ENCODE results near the gene GAA. TPM values are rescaled to one million over a fixed set of nuclear protein-coding genes. Genes with fewer than 3 reads are reported as not detected.
A peak's percentile ranks its signal among the peaks of the same experiment; 100 is the strongest.

Gene GAA
- total RNA-seq, 1 experiment from 2014 or later: 30.3 TPM

- peak; percentile 34 for DNase-seq
- Histone ChIP-seq H3K9me3 (ENCODE audit: control insufficient read depth, low read depth, low read length) (no peaks in the 10 kb centered on the region), H3K23ac (ENCODE audit: insufficient read length, low read depth, low read length) (no peak overlapping the region), H3K4me2 (ENCODE audit: insufficient read depth, insufficient read length, low read length) (no peak overlapping the region), H3K27ac (ENCODE audit: insufficient read length, low read depth, low read length) (no peak overlapping the region), H3T11ph (ENCODE audit: low read length) (no peak overlapping the region), H3K4ac (ENCODE audit: low read depth, low read length) (no peak overlapping the region), H4K8ac (replicated peaks; ENCODE audit: insufficient read length, low read depth, low read length) (no peak overlapping the region), H2BK5ac (ENCODE audit: insufficient read length, low read length) (no peak overlapping the region), H2AFZ (ENCODE audit: low read length) (no peak overlapping the region), H3K27me3 (ENCODE audit: insufficient read depth, low read length) (no peaks in the 10 kb centered on the region; the same call in 1 of the 2 replicates), H3K23me2 (ENCODE audit: insufficient read length, low read depth, low read length, poor library complexity, severe bottlenecking) (no peaks in the 10 kb centered on the region), H3K4me1 (ENCODE audit: insufficient read depth, low read length) (no peaks in the 10 kb centered on the region), H4K91ac (ENCODE audit: insufficient read length, low read depth, low read length) (no peak overlapping the region), H3K79me1 (ENCODE audit: insufficient read depth, low read depth, low read length, poor library complexity, severe bottlenecking) (no peaks in the 10 kb centered on the region), H2BK20ac (ENCODE audit: low read depth, low read length, poor library complexity, severe bottlenecking) (no peak overlapping the region), H4K20me1 (ENCODE audit: control insufficient read depth, insufficient read depth, insufficient read length) (no peaks in the 10 kb centered on the region), H3K56ac (ENCODE audit: insufficient read length, low read depth, low read length) (no peak overlapping the region), H2AK5ac (ENCODE audit: insufficient read length, low read length) (no peak overlapping the region), H4K5ac (ENCODE audit: insufficient read length, low read depth, low read length) (no peak overlapping the region), H3K18ac (ENCODE audit: insufficient read length, low read depth, low read length) (no peak overlapping the region), H3K9ac (ENCODE audit: extremely low read depth, insufficient read length, low read length) (no peak overlapping the region), H2BK12ac (ENCODE audit: insufficient read length, low read depth, low read length) (no peak overlapping the region), H2BK15ac (ENCODE audit: low read depth, low read length) (no peak overlapping the region), H3K79me2 (ENCODE audit: insufficient read depth, low read length) (no peaks in the 10 kb centered on the region), H2BK120ac (ENCODE audit: low read depth, low read length, poor library complexity, severe bottlenecking) (no peak overlapping the region), H3K14ac (ENCODE audit: insufficient read depth, low read length) (no peak overlapping the region; the same call in 1 of the 2 replicates)
- no CpG with 5 or more reads among the region's 37 CpGs for WGBS (ENCODE audit: extremely low coverage, insufficient read length, low lambda C conversion rate)
- no peak for TF ChIP-seq CTCF (conservative IDR thresholded peaks at IDR 0.05)
- H3K27ac Mint-ChIP-seq: peak overlapping the region in 1 of 3 experiments; percentile 50; a peak in 3 of 7 replicates
- H3K27me3 Mint-ChIP-seq (ENCODE audit: low read depth): peaks cover 8% of the 10 kb centered on the region
- H3K9me3 Mint-ChIP-seq: no peaks in the 10 kb centered on the region; a peak in 1 of 5 replicates
- H3K4me3 Mint-ChIP-seq: no peak overlapping the region
- H3K36me3 Mint-ChIP-seq (ENCODE audit: insufficient read depth in 1 of 3, low read depth in 3 of 3): peaks cover 0 to 4% (median 0%) of the 10 kb centered on the region in 3 experiments; a peak in 2 of 7 replicates
- peaks cover 3 to 4% of the 10 kb centered on the region in 2 experiments; a peak in 2 of 4 replicates for H3K4me1 Mint-ChIP-seq
Measured at GRCh38 chr17:80095038-80095843, 6.1 kb upstream of the GAA start.

Data from H9 (cell line).